GM12872 (cell line): ENCODE results near the gene USP4.

ENCODE experiments used
- TF ChIP-seq, protein P1 (sequence below): IDR thresholded peaks from 3 replicates; pipeline ENCODE4 v1.5.1; 2011; ENCODE audit warnings: low read depth, mild to moderate bottlenecking, low read length, moderate library complexity; ENCODE audit not compliant: insufficient read depth

Gene USP4

DNA sequence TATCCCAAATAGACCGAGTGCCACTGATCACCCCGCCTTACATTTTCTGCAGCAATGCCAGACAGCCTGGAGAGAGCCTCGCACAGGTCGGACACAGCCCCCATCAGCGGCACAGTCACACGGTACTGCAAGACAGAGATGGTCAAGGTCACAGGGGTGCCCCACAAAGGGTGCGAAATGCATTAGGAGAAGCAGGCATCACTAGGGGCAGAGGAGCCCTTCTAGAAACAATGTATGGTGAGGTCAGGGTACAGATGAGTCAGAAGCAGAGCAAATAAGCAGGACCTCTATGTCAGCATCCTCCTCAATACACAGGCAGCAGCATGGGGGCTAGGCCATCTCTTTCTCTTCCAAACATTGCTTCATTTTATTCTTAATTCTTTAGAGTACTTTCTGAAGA is 41.3 kb downstream of the USP4 start:
- TF ChIP-seq, protein P1, sequence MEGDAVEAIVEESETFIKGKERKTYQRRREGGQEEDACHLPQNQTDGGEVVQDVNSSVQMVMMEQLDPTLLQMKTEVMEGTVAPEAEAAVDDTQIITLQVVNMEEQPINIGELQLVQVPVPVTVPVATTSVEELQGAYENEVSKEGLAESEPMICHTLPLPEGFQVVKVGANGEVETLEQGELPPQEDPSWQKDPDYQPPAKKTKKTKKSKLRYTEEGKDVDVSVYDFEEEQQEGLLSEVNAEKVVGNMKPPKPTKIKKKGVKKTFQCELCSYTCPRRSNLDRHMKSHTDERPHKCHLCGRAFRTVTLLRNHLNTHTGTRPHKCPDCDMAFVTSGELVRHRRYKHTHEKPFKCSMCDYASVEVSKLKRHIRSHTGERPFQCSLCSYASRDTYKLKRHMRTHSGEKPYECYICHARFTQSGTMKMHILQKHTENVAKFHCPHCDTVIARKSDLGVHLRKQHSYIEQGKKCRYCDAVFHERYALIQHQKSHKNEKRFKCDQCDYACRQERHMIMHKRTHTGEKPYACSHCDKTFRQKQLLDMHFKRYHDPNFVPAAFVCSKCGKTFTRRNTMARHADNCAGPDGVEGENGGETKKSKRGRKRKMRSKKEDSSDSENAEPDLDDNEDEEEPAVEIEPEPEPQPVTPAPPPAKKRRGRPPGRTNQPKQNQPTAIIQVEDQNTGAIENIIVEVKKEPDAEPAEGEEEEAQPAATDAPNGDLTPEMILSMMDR: no peak

DNA sequence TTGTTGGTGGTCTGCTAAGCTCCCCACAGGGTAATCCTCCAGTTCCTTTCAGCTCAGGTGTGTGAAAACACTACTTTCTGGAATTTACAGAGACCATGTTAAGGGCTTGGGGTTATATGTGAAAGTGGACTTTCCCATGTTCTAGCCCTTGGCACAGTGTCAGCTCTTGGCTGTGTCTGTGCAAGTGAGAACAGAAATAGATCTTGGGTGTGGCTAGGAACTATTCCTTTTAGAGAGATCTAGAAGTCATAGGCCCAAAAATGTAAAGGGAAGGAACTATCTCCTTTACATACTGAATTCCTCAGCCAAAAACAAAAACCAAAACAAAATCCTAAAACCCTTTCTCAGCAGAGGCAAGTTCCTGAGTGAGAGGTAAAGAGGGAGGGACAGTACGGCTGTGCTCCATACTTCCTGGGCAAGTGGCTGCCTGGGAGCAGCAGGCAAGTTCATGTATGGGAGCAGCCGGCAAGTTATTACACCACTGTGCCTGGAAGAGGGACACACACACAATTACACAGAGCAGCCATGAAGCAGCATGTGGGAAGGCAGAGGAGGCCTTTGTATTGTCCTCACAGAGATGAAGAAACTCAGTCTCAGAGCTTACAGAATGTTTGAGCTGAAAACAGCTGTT is 43.0 kb downstream of the USP4 start:
- TF ChIP-seq, protein P1: no peak

GRCh38 chr3:49295489-49296058 is 44.3 kb downstream of the USP4 start:
- TF ChIP-seq, protein P1: peak; percentile 60

DNA sequence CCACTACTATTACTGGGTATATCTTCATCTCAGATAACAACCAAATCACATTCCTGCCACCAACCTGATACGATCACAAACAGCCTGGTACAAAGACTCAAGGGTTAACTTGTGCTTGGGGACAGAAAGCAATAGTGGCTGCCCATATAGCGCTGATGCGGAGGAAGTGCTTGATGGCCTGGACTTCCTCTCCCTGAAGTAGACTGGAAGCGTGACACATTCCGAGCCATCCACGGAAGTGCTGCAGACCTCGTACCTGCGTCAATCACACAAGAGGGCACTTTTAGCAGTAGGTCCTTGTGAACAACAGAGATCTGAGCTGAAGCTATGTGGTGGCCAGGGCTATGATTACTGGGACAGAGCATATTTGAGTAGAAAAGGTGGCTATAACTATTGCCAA is 45.5 kb downstream of the USP4 start:
- TF ChIP-seq, protein P1: no peak

DNA sequence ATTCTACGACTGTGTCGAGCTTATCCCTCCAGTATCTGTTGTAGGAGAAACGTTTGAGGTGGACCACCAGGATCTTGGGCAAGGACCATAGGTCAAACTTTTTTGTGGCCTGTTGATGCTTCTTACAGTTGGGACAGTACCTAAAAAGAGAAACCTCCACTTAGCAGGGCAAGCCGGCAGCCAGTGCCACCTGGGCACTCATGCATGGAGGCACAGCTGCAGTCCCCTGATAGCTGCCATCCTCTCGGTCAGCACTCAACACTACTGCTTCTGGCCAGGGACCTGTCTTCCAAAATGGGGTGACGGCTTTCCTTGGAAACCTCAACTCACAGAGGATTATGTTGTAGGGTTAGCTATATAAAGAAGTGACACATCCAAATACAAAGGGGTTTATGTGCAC is 55.9 kb downstream of the USP4 start:
- TF ChIP-seq, protein P1: no peak

GRCh38 chr3:49279376-49279775 is 60.5 kb downstream of the USP4 start:
- TF ChIP-seq, protein P1: no peak

GRCh38 chr3:49278548-49278947 is 61.3 kb downstream of the USP4 start:
- TF ChIP-seq, protein P1: no peak
